ENCODE data around the gene DOP1B. TPM values are rescaled to one million over a fixed set of nuclear protein-coding genes. Genes with fewer than 3 reads are reported as not detected.
"Not testable (repeated sequence)": the region's sequence is repeated elsewhere in the genome, so short reads cannot be mapped to it uniquely, and the experiment has no call there.

DOP1B gene
- total and polyA plus RNA-seq, 10 of the 15 experiments (the other 5 are each of a cell fraction or from before 2014, with no cell fraction given) = 1.2 to 12.2 (median 4.3) TPM

DNA sequence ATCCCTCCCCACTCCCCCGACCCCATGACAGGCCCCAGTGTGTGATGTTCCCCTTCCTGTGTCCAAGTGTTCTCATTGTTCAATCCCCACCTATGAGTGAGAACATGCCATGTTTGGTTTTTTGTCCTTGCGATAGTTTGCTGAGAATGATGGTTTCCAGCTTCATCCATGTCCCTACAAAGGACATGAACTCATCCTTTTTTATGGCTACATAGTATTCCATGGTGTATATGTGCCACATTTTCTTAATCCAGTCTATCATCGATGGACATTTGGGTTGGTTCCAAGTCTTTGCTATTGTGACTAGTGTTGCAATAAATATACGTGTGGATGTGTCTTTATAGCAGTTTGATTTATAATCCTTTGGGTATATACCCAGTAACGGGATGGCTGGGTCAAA is 43.0 kb downstream of the DOP1B start:
- H3K36me3 ChIP-seq (ENCODE audit: control insufficient read depth in 2 of 2, insufficient read depth in 2 of 2, low read length in 1 of 2); H3K27ac ChIP-seq (ENCODE audit: control insufficient read depth, insufficient read depth); H3K4me2 ChIP-seq (ENCODE audit: control insufficient read depth, insufficient read depth); H3K9me3 ChIP-seq (replicated peaks; ENCODE audit: control insufficient read depth, insufficient read depth, low read length); CTCF ChIA-PET; H3K9ac ChIP-seq (ENCODE audit: control insufficient read depth, insufficient read depth, low read length); RAD21 ChIA-PET (ENCODE audit: unreplicated experiment); ATAC-seq; H2AFZ ChIP-seq (ENCODE audit: control insufficient read depth, low read depth, low read length); BruUV-seq (replicated peaks); H3K4me1 ChIP-seq (ENCODE audit: control insufficient read depth, insufficient read depth, low read length); H3K4me3 ChIP-seq; FAIRE-seq; SMC1A ChIA-PET (ENCODE audit: uncharacterized antibody, unreplicated experiment); H3K27me3 ChIP-seq (replicated peaks in 1 of 2; ENCODE audit: control insufficient read depth in 2 of 2, insufficient read depth in 2 of 2, low read length in 1 of 2); DNase-seq (ENCODE audit: low read depth, low spot score); in situ Hi-C loops (cut with MboI); intact Hi-C loops (cut with micrococcal nuclease; ENCODE audit: unreplicated experiment); POLR2A ChIA-PET; H3K79me2 ChIP-seq (ENCODE audit: control insufficient read depth, insufficient read depth, low read length); H4K20me1 ChIP-seq (ENCODE audit: control insufficient read depth, insufficient read depth): not testable (repeated sequence)
- 81% methylated on average over 5 of the region's 5 CpGs for WGBS (ENCODE audit: insufficient coverage, insufficient replicate concordance, low lambda C conversion rate, missing lambda C conversion rate)

DNA sequence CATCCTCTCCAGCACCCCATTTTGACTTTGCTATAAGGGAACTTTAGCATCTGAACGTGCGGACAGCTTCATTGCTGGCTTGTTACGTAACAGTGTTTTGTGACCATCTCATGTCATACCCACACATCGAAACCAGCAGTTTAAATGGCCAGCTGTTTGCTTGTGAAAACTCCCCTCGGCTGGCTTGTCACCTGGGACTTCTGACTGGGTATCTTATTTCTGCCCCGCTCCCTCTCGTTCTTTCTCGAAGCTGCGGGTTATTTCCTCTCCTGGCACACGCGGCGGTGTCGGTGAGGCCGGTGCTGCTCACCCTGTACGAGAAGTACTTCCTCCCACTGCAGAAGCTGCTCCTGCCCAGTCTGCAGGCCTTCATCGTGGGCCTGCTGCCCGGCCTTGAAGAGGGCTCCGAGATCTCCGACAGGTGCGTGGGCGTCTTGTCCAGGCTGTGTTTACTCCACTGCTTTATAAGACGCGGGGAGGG is 43.5 kb downstream of the DOP1B start:
- no peak overlapping the region for H3K9ac ChIP-seq (ENCODE audit: control insufficient read depth, insufficient read depth, low read length)
- H3K27ac ChIP-seq (ENCODE audit: control insufficient read depth, insufficient read depth) = no peak overlapping the region
- no peak overlapping the region for H3K4me2 ChIP-seq (ENCODE audit: control insufficient read depth, insufficient read depth)
- in situ Hi-C loops (cut with MboI) (no loop called here), intact Hi-C loops (cut with micrococcal nuclease; ENCODE audit: unreplicated experiment) (no loop called here)
- H3K79me2 ChIP-seq (ENCODE audit: control insufficient read depth, insufficient read depth, low read length) = no peaks in the 10 kb centered on the region
- no peaks in the 10 kb centered on the region for H3K27me3 ChIP-seq (replicated peaks in 1 of 2; ENCODE audit: control insufficient read depth in 2 of 2, insufficient read depth in 2 of 2, low read length in 1 of 2)
- CTCF ChIA-PET = no interaction called here
- RAD21 ChIA-PET (ENCODE audit: unreplicated experiment) = no interaction called here
- BruUV-seq (replicated peaks) = no TSS peak
- FAIRE-seq (no peak), DNase-seq (ENCODE audit: low read depth, low spot score) (no peak), ATAC-seq (no peak)
- no peak overlapping the region for H3K4me3 ChIP-seq
- H3K9me3 ChIP-seq (replicated peaks; ENCODE audit: control insufficient read depth, insufficient read depth, low read length) = no peaks in the 10 kb centered on the region
- no peaks in the 10 kb centered on the region for H4K20me1 ChIP-seq (ENCODE audit: control insufficient read depth, insufficient read depth)
- peaks cover 10% of the 10 kb centered on the region for H3K4me1 ChIP-seq (ENCODE audit: control insufficient read depth, insufficient read depth, low read length)
- POLR2A ChIA-PET = no interaction called here
- WGBS (ENCODE audit: insufficient coverage, insufficient replicate concordance, low lambda C conversion rate, missing lambda C conversion rate) = 93% methylated on average over 23 of the region's 23 CpGs
- H2AFZ ChIP-seq (ENCODE audit: control insufficient read depth, low read depth, low read length) = no peak overlapping the region
- SMC1A ChIA-PET (ENCODE audit: uncharacterized antibody, unreplicated experiment) = no interaction called here
- H3K36me3 ChIP-seq (ENCODE audit: control insufficient read depth in 2 of 2, insufficient read depth in 2 of 2, low read length in 1 of 2) = no peaks in the 10 kb centered on the region
- no peak for TF ChIP-seq BMI1 (IDR thresholded peaks at IDR 0.05; ENCODE audit: borderline replicate concordance)
- no peak for TF ChIP-seq ETV6 (conservative IDR thresholded peaks at IDR 0.05 in 1 of 2, IDR thresholded peaks at IDR 0.05 in 1 of 2; ENCODE audit: borderline replicate concordance in 1 of 2, low read depth in 1 of 2)
- TF ChIP-seq YY1 (IDR thresholded peaks at IDR 0.05; ENCODE audit: low read depth, low read length) = no peak
- TF ChIP-seq, protein P1, sequence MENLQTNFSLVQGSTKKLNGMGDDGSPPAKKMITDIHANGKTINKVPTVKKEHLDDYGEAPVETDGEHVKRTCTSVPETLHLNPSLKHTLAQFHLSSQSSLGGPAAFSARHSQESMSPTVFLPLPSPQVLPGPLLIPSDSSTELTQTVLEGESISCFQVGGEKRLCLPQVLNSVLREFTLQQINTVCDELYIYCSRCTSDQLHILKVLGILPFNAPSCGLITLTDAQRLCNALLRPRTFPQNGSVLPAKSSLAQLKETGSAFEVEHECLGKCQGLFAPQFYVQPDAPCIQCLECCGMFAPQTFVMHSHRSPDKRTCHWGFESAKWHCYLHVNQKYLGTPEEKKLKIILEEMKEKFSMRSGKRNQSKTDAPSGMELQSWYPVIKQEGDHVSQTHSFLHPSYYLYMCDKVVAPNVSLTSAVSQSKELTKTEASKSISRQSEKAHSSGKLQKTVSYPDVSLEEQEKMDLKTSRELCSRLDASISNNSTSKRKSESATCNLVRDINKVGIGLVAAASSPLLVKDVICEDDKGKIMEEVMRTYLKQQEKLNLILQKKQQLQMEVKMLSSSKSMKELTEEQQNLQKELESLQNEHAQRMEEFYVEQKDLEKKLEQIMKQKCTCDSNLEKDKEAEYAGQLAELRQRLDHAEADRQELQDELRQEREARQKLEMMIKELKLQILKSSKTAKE (IDR thresholded peaks at IDR 0.05; ENCODE audit: low read depth, poor library complexity, severe bottlenecking) = no peak
- no peak for TF ChIP-seq ZSCAN29 (IDR thresholded peaks at IDR 0.05)
- TF ChIP-seq, protein P2, sequence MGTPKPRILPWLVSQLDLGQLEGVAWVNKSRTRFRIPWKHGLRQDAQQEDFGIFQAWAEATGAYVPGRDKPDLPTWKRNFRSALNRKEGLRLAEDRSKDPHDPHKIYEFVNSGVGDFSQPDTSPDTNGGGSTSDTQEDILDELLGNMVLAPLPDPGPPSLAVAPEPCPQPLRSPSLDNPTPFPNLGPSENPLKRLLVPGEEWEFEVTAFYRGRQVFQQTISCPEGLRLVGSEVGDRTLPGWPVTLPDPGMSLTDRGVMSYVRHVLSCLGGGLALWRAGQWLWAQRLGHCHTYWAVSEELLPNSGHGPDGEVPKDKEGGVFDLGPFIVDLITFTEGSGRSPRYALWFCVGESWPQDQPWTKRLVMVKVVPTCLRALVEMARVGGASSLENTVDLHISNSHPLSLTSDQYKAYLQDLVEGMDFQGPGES (IDR thresholded peaks at IDR 0.05) = no peak
- TF ChIP-seq, protein P3, sequence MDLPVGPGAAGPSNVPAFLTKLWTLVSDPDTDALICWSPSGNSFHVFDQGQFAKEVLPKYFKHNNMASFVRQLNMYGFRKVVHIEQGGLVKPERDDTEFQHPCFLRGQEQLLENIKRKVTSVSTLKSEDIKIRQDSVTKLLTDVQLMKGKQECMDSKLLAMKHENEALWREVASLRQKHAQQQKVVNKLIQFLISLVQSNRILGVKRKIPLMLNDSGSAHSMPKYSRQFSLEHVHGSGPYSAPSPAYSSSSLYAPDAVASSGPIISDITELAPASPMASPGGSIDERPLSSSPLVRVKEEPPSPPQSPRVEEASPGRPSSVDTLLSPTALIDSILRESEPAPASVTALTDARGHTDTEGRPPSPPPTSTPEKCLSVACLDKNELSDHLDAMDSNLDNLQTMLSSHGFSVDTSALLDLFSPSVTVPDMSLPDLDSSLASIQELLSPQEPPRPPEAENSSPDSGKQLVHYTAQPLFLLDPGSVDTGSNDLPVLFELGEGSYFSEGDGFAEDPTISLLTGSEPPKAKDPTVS (IDR thresholded peaks at IDR 0.05; ENCODE audit: low read depth, low read length) = no peak
- TF ChIP-seq EP300 (IDR thresholded peaks at IDR 0.05; ENCODE audit: borderline replicate concordance in 1 of 2, control insufficient read depth in 1 of 2, low read depth in 2 of 2, low read length in 2 of 2) = no peak
- TF ChIP-seq PAX8 (IDR thresholded peaks at IDR 0.05) = no peak
- TF ChIP-seq, protein P4, sequence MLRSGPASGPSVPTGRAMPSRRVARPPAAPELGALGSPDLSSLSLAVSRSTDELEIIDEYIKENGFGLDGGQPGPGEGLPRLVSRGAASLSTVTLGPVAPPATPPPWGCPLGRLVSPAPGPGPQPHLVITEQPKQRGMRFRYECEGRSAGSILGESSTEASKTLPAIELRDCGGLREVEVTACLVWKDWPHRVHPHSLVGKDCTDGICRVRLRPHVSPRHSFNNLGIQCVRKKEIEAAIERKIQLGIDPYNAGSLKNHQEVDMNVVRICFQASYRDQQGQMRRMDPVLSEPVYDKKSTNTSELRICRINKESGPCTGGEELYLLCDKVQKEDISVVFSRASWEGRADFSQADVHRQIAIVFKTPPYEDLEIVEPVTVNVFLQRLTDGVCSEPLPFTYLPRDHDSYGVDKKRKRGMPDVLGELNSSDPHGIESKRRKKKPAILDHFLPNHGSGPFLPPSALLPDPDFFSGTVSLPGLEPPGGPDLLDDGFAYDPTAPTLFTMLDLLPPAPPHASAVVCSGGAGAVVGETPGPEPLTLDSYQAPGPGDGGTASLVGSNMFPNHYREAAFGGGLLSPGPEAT (IDR thresholded peaks at IDR 0.05; ENCODE audit: low read depth) = no peak
- no peak for TF ChIP-seq CREM (IDR thresholded peaks at IDR 0.05; ENCODE audit: low read depth)
